Testis (tissue), 3 donors: ENCODE measurements around the gene NMT1. TPM values are rescaled to one million over a fixed set of nuclear protein-coding genes. Genes with fewer than 3 reads are reported as not detected.

Source experiments
- DNase-seq: peaks from one replicate; pipeline ENCODE4 v3.0.0-alpha.2; 2019
- H3K27ac ChIP-seq, 2 donors: fragments of 200-600 bp; sonication (generic); one replicate each; pipeline ENCODE4 v1.5.1; 2019
- H3K27me3 ChIP-seq: fragments of 200-600 bp; sonication (generic); one replicate; pipeline ENCODE4 v1.5.1; 2019
- H3K36me3 ChIP-seq: fragments of 200-600 bp; sonication (generic); one replicate; pipeline ENCODE4 v1.5.1; 2017; ENCODE audit warnings: low read depth; ENCODE audit errors: missing control alignments
- H3K4me1 ChIP-seq: fragments of 200-600 bp; sonication (generic); one replicate; pipeline ENCODE4 v1.5.1; 2019
- H3K4me3 ChIP-seq, 2 donors: fragments of 200-600 bp; sonication (generic); one replicate each; pipeline ENCODE4 v1.5.1; 2017 to 2019
- H3K9me3 ChIP-seq: fragments of 200-600 bp; sonication (generic); one replicate; pipeline ENCODE4 v1.5.1; 2017
- CTCF ChIP-seq, 3 experiments: fragments of 450-650 bp in 2 of 3; fragments of 200-600 bp in 1 of 3; sonication (generic) in 1 of 3; IDR thresholded peaks; one replicate each; pipeline ENCODE4 v1.5.1; 2016 to 2019; ENCODE audit warnings: antibody characterized with exemption in 3 of 3, mild to moderate bottlenecking in 2 of 3, moderate library complexity in 1 of 3
- POLR2A ChIP-seq: fragments of 450-650 bp; IDR thresholded peaks from one replicate; pipeline ENCODE4 v1.6.1; 2017; ENCODE audit warnings: antibody characterized with exemption, mild to moderate bottlenecking, moderate library complexity
- WGBS, 2 donors: methylation state at CpG; one replicate each; pipeline ENCODE4 v1.1.5; 2018; 5-methylcytosine and 5-hydroxymethylcytosine counted together
- intact Hi-C: fragments of 100-400 bp; cut with DNase I; formaldehyde crosslinking; loops from one replicate; pipeline ENCODE4 v1.15.1; 2023; ENCODE audit warnings: low total_unique reads
- polyA plus RNA-seq: library from polyadenylated mRNA; stranded (reverse); fragments of 350-450 nt; fragmentation: Illumina TruSeq; extraction: RNeasy Lipid Tissue Mini Kit (QIAGEN cat#74804); gene quantifications from one replicate; pipeline ENCODE4 v1.2.3, GENCODE V29; 2014; ENCODE audit warnings: low read depth, low replicate concordance; ENCODE audit not compliant: insufficient read depth
- total RNA-seq, 2 donors: library from RNA; depleted of rRNA; stranded (reverse); fragments of >200 nt; gene quantifications; one replicate each; pipeline ENCODE4 v1.2.3, GENCODE V29; 2016

Gene NMT1
- total and polyA plus RNA-seq, 3 donors from 2014 or later, result 76.1 to 143 (median 79.0) TPM

GRCh38 chr17:45096926-45097325, 35.8 kb downstream of the NMT1 start:
- Histone ChIP-seq H3K27ac (no peak overlapping the region), H3K4me1 (peaks cover 25% of the 10 kb centered on the region), H3K36me3 (no peaks in the 10 kb centered on the region), H3K27me3 (no peaks in the 10 kb centered on the region), H3K9me3 (no peaks in the 10 kb centered on the region), H3K4me3 (no peak overlapping the region)
- TF ChIP-seq POLR2A, result no peak
- TF ChIP-seq CTCF (IDR thresholded peaks at IDR 0.05), result no peak
- intact Hi-C loops, result no loop called here
- no peak for DNase-seq
- WGBS, 2 donors, result 79 to 91% methylated on average over 4 to 11 of the region's 11 CpGs

- no peak for DNase-seq
- 73 to 82% methylated on average over 8 to 13 of the region's 13 CpGs for WGBS, 2 donors
- peak overlapping the region in 1 of 2 donors; percentile 68 for H3K27ac ChIP-seq
- intact Hi-C loops, result no loop called here
- H3K9me3 ChIP-seq, result no peaks in the 10 kb centered on the region
- no peaks in the 10 kb centered on the region for H3K36me3 ChIP-seq
- H3K27me3 ChIP-seq, result no peaks in the 10 kb centered on the region
- no peak for TF ChIP-seq CTCF (IDR thresholded peaks at IDR 0.05)
- no peak for TF ChIP-seq POLR2A
- no peak overlapping the region for H3K4me3 ChIP-seq
- peaks cover 25% of the 10 kb centered on the region for H3K4me1 ChIP-seq
Measured at GRCh38 chr17:45098081-45098868, 37.2 kb downstream of the NMT1 start.

DNA sequence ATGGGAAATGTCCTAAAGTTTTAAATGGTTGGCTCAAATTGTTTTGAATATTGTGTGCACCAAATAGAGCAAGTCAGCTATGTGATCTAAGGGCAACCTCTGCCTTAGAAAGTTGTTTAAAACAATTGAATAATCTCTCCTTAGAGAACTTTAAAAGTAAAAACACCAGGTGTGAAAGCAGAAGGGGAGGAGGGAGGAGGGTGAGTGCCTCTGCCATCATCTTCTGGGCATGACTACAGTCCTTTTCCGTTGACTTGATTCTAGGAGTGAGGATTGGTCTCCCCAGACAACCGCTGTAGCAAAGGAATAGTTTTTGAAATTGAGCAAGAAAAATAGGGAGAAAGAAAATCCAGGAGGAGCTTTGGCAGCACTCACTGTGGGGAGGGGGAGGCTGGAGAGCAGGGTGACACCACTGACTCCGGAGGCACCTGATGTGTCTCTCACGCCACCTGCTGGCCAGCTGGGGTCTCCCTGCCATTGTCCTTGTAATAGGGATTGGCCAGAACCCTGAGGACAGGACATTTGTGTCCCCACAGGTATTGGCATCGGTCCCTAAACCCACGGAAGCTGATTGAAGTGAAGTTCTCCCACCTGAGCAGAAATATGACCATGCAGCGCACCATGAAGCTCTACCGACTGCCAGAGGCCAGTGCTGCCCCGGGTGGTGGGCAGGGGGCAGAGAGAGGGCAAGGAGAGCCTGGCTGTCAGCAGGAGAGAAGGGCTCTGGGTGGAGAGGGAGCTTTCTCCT, 37.9 kb downstream of the NMT1 start:
- peak; percentile 93 for DNase-seq
- Histone ChIP-seq H3K27me3 (no peaks in the 10 kb centered on the region), H3K27ac (peak overlapping the region in 1 of 2 donors; percentile 68), H3K4me3 (no peak overlapping the region), H3K4me1 (peaks cover 25% of the 10 kb centered on the region), H3K9me3 (no peaks in the 10 kb centered on the region), H3K36me3 (no peaks in the 10 kb centered on the region)
- TF ChIP-seq POLR2A, result no peak
- TF ChIP-seq CTCF (IDR thresholded peaks at IDR 0.05), result peak; percentile 77 to 82 (median 79)
- intact Hi-C loops, result no loop called here
- WGBS, 2 donors, result 57 to 64% methylated on average over 7 to 9 of the region's 9 CpGs

- Histone ChIP-seq H3K27ac (peak overlapping the region; percentile 21 to 77), H3K36me3 (no peaks in the 10 kb centered on the region), H3K27me3 (no peaks in the 10 kb centered on the region), H3K4me3 (no peak overlapping the region), H3K9me3 (no peaks in the 10 kb centered on the region), H3K4me1 (peaks cover 25% of the 10 kb centered on the region)
- intact Hi-C loops, result no loop called here
- TF ChIP-seq CTCF (IDR thresholded peaks at IDR 0.05) (no peak), POLR2A (no peak)
- 39 to 47% methylated on average over 9 of the region's 9 CpGs for WGBS, 2 donors
- no peak for DNase-seq
Measured at GRCh38 chr17:45101546-45101882, 40.4 kb downstream of the NMT1 start.
